HG03439 (cell line): Measurements from ENCODE around the gene TMPRSS11F.
"Not testable (repeated sequence)": the region's sequence is repeated elsewhere in the genome, so short reads cannot be mapped to it uniquely, and the experiment has no call there.

ENCODE experiments used
- ATAC-seq: cut with Tn5 transposase; IDR thresholded peaks from one replicate; pipeline ENCODE4 v1.9.1; 2021; ENCODE audit warnings: mild to moderate bottlenecking, moderate library complexity; ENCODE audit not compliant: unreplicated experiment

TMPRSS11F gene

DNA sequence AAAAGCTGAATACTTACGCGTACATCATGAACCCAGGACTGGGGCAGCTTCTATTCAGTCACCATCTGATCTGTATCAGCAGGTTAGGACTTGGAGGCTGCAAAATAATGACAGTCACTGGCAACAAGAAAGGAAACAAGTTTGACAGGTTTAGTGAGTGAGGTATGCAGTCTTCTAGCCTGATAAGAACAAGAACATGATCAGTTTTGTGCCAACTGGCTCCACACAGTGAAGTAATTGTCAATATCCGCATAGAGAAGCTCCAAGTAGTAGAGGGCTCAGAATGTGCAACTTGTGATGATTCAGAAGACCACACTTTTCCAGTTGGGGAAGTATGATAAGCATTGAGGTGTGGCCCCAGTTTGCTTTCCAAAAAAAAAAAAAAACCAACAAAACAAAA, at the start of gene TMPRSS11F:
TSS of gene TMPRSS11F (minus strand) at position 77 of the 400 bp plus-strand sequence. CDS start at position 28, 49 bp downstream.
- ATAC-seq: no peak

GRCh38 chr4:68176904-68177303, 47.2 kb upstream of the TMPRSS11F start:
- no peak for ATAC-seq

DNA sequence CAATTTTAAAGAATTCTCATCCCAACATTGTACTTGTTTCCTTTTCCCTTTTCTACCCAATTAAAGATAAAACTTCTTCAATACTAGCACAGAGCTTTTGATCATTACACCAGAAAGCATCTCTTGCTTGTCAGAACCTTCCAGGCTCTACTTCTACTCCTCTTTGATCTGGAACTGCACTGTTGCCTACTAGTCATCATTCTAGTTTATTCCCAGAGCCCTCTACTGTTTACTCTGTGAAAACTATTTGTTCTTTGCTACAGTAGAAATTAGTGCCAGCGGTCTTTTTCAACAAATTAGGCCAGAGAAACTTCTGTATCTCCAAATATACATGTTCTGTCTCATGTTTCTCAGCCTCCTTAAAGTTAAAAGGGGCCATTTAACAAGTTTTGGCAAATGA, 46.8 kb upstream of the TMPRSS11F start:
- ATAC-seq: no peak

DNA sequence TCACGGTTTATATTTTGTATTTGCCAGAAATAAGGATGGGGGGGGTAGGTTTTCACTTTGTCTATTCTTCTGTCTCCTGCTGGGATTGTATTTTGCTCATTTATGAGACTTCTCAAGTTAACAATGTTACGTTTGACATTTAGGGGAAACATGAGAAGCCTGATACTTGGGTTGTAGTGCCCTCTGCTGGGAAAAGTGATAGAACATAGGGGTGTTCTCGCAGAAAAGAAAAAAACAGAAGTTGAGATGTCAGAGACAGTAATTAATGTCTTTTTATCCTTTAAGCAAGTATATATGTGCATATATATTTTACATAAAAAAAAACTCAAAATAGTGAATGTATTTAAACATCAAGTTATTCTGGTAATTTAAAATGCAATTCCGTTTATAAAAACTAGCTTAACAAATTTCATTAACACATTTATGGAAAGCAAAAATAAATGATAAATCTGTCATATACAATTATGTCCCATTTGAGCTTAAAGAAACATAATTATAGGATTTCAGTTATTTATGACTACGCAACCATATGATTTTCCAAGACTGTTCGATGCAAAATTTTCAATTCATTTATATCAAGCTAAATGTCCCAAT, 46.0 kb upstream of the TMPRSS11F start:
- ATAC-seq: peak; percentile 76

- ATAC-seq: not testable (repeated sequence)
These were observed 44.7 kb upstream of the TMPRSS11F start for GRCh38 chr4:68174389-68174788.

DNA sequence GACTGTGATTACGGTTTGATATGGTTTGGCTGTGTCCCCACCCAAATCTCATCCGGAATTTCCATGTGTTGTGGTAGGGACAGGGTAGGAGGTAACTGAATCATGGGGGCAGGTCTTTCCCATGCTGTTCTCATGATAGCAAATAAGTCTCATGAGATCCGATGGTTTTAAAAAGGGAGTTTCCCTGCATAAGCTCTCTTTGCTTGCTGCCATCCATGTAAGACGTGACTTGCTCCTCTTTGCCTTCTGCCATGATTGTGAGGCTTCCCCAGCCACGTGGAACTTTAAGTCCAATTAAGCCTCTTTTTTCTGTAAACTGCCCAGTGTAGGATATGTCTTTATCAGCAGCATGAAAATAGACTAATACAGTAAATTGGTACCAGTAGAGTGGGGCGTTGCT, 42.5 kb upstream of the TMPRSS11F start:
- not testable (repeated sequence) for ATAC-seq

- no peak for ATAC-seq
These were observed 38.0 kb upstream of the TMPRSS11F start for GRCh38 chr4:68167706-68168105.

GRCh38 chr4:68167166-68167565, 37.5 kb upstream of the TMPRSS11F start:
- ATAC-seq: no peak

- ATAC-seq: no peak
These were observed 34.1 kb upstream of the TMPRSS11F start for GRCh38 chr4:68163754-68164153.

DNA sequence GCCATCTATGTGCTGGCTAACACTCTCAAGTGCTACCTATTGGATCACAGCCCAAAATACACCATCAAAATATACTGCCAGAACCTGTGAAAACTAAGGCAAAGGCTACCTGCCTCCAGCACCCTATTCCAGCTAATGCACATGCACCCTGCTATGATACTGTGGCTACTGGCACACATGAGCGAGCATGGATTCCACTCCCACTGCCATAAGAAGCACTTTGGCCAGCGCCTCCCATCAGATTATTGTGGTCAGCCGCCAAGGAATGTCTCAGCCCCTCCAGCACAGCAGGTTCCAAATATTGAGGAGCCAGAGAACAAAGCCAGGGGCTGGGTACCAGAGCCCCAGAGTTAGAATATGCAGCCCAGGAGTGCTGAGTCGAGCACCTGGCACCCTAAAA, 32.5 kb upstream of the TMPRSS11F start:
- no peak for ATAC-seq

- ATAC-seq: no peak
These were observed 22.7 kb upstream of the TMPRSS11F start for GRCh38 chr4:68152411-68152810.

DNA sequence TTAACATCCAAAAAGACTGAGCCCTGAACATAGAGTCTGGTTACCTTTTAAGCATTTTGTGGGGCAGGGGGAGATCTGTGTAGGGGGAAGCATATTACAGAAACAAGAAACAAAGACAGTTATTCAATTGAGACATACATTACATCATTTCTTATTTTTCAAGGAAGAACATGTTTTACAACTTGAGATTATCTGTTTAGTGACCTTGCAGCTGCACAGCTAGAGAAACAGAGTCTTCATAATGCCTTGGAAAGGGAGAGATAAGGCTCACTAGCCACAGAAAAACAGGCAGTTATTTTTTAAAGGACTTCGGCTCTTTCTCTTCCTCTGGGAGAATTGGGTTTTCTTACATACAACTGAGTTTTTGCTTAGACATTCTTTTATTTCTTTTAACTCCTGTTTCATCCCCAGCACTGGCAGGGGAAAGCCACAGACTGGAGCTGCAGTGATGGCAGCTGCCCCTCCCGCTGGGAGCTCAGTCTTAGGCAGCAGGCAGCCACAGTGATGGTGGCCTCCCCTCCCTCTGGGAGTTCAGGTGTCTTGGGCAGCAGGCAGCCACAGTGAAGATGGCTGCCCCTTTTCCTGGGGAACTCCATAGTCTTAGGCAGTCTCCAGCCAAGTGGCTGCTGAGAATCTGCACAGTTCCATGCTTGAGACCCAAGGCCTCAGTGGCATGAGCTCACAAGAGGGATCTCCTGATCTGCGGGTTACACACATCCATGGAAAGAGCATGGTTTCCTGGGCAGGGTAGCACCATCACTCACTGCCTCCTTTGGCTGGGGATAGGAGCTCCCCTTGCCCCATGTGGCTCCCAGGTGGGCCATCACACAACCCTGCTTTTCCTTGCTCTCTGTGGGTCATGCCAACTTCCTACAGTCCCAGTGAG, 19.4 kb upstream of the TMPRSS11F start:
- ATAC-seq: no peak

DNA sequence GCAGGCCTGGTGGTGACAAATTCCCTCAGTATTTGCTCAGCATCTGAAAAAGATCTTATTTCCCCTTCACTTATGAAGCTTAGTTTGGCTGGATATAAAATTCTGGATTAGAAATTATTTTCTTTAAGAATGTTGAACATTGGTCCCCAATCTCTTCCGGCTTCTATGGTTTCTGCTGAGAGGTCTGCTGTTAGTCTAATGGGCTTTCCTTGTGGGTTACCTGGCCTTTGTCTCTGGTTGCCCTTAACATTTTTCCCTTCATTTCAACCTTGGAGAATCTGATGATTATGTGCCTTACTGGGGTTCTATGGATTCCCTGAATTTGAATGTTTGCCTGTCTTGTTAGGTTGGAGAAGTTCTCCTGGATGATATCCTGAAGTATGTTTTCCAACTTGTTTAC, 17.4 kb upstream of the TMPRSS11F start:
- no peak for ATAC-seq

DNA sequence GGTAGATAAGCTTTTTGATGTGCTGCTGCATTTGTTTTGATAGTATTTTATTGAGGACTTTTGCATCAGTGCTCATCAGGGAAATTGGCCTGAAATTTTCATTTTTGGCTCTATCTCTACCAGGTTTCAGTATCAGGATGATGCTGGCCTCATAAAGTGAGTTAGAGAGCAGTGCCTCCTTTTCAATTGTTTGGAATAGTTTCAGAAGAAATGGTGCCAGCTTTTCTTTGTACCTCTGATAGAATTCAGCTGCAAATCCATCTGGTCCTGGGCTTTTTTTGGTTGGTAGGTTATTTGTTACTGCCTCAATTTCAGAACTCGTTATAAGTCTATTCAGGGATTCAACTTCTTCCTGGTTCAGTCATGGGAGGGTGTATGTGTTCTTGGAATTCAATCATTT, 15.6 kb upstream of the TMPRSS11F start:
- no peak for ATAC-seq

DNA sequence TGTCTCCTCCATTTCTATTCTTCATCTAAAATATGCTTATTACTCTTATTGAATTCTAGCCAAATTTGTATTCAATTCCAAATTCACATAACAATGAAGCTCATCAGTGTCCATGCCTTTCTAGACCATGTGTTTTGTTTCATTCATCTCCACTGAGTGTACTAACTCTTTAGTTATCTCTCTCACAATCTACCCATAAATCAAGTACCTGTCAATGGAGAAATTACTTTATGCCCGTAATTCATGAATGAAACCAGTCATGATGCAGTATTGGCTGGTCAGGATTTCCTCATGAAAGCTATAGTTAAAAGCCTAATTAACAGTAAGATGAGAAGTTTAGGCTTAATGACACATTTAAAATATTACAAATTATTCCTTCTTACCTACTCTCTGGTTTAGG, 12.2 kb upstream of the TMPRSS11F start:
- no peak for ATAC-seq

DNA sequence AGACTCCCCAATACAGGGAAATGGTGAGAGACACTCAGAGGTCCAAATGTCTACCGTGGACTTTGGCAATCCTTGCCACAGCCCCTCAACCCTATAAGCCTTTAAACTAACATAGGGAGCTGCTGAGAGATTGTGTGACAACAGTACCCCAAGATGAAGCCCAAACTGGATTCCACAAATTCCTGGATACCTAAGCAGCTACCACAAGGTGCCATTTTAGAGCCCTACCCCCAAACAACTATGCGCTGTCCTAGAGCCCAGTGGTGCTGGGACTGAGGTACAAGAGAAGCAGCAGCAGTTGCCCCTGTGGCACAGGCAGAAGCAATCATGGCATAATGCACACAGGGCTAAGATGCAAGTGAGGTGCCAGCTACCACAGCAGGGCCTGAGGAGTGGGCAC, 2.7 kb upstream of the TMPRSS11F start:
- no peak for ATAC-seq

DNA sequence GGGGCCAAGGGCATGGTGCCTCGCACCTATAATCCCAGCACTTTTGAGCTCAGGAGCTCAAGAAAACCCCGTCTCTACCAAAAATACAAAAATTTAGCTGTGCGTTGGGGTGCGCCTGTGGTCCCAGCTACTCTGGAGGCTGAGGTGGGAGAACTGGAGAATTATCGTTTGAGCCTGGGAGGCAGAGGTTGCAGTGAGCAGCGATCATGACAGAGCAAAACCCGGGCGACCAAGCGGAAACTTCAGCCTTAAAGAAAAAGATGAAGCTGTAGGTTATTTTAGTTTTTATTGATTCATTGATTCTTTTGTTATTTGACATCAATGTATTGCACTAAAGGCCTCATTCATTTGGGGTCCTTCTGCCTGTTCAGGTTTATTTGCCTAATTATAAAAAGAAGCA, 5.4 kb downstream of the TMPRSS11F start:
- no peak for ATAC-seq

DNA sequence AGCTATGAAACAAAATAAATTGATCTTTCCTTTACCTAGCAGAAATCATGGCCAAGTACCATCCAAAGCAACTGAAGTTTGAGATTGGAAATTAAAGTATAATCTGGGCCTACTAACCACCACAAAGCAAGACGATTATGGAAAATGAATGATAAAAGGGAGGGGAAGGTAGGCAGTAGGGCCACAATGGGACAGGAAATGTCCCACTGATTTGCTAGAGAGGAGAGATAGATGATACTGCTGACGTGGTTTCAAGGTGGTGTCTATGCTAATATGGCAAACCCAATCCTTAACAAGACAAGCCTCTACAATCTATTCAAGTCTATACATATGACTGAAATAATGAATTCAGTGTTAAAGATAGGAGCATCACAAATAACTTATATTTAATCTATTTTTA, 6.1 kb downstream of the TMPRSS11F start:
- no peak for ATAC-seq

- ATAC-seq: no peak
These were observed 9.7 kb downstream of the TMPRSS11F start for GRCh38 chr4:68119921-68120320.

DNA sequence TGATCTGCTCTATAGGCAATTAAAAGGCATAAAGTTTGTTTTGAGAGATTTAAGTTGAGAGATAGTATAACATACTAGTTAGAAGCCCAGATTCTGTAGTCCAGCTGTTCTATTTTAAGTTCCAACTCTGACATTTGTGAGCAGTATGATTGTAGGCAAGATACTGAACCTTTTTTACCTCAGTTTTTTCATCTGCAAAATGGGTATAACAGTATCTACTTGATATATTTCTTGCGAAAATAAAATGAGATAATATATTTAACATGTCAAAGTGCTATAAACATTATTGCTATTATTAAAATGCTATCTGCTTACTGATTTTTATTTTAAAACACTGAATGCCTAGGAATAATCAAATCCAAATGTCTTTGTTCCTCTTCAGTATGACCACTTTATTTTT, 19.2 kb downstream of the TMPRSS11F start:
- ATAC-seq: no peak

DNA sequence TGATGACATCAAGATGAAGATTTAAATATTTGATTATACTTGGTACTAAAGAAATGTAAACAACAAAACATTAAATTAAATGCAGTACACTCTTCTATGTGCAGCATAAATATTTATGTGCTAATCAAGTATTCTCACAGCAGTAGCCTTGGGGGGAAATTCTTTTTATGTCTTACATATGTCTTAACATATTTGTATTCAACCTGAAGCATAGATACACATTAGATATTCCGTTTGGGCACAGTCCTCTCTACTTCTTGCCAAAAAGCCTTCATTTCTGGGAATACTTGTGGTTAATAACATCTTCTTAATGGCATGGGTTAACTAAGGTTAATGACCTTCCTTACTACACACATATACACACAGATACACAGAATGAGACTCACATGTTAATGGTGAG, 19.8 kb downstream of the TMPRSS11F start:
- ATAC-seq: no peak

GRCh38 chr4:68082758-68083157, 46.9 kb downstream of the TMPRSS11F start:
- ATAC-seq: no peak
